GM23338 (cell line): ENCODE data around the gene OR5H2. TPM values are rescaled to one million over a fixed set of nuclear protein-coding genes. Genes with fewer than 3 reads are reported as not detected.

Experiments used
- ATAC-seq: fragments of 200-7000 bp; cut with Tn5 transposase; 3 replicates; pipeline ENCODE4 v1.9.1; 2020
- DNase-seq: peaks from one replicate; pipeline ENCODE4 v3.0.0-alpha.2; 2015; ENCODE audit warnings: low spot score
- H2AFZ ChIP-seq: fragments of 200-600 bp; sonication (generic); 2 replicates; pipeline ENCODE4 v1.8.0; 2016; ENCODE audit warnings: antibody characterized with exemption, mild to moderate bottlenecking, moderate library complexity
- H3F3A ChIP-seq: fragments of 200-600 bp; sonication (generic); replicated peaks from 2 replicates; pipeline ENCODE4 v1.8.0; 2017; ENCODE audit warnings: antibody characterized with exemption, mixed run types, low read depth
- H3K27ac ChIP-seq: fragments of 200-600 bp; sonication (generic); 2 replicates; pipeline ENCODE4 v1.6.1; 2016; ENCODE audit warnings: low read depth
- H3K27me3 ChIP-seq: fragments of 200-600 bp; sonication (generic); 2 replicates; pipeline ENCODE4 v1.8.0; 2016; ENCODE audit warnings: mild to moderate bottlenecking, mixed run types, moderate library complexity; ENCODE audit not compliant: insufficient read depth
- H3K36me3 ChIP-seq: fragments of 200-600 bp; sonication (generic); 2 replicates; pipeline ENCODE4 v1.8.0; 2016; ENCODE audit warnings: mild to moderate bottlenecking; ENCODE audit not compliant: insufficient read depth
- H3K4me1 ChIP-seq: fragments of 200-600 bp; sonication (generic); 2 replicates; pipeline ENCODE4 v1.8.0; 2016; ENCODE audit warnings: mild to moderate bottlenecking, moderate library complexity; ENCODE audit not compliant: insufficient read depth
- H3K4me2 ChIP-seq: fragments of 200-600 bp; sonication (generic); 2 replicates; pipeline ENCODE4 v1.7.1; 2017; ENCODE audit warnings: mixed run types
- H3K4me3 ChIP-seq: fragments of 200-600 bp; sonication (generic); 2 replicates; pipeline ENCODE4 v1.6.1; 2016; ENCODE audit warnings: mixed run types
- H3K79me2 ChIP-seq: fragments of 200-600 bp; sonication (generic); replicated peaks from 2 replicates; pipeline ENCODE4 v1.8.0; 2017; ENCODE audit warnings: mild to moderate bottlenecking; ENCODE audit not compliant: insufficient read depth
- H3K9me2 ChIP-seq: fragments of 200-600 bp; sonication (generic); 2 replicates; pipeline ENCODE4 v1.8.0; 2017; ENCODE audit not compliant: insufficient read depth
- H4K20me1 ChIP-seq: fragments of 200-600 bp; sonication (generic); replicated peaks from 2 replicates; pipeline ENCODE4 v1.8.0; 2017; ENCODE audit warnings: mild to moderate bottlenecking; ENCODE audit not compliant: insufficient read depth
- H3K27ac Mint-ChIP-seq: 2 replicates; pipeline ENCODE4 v1.8.0; 2020; ENCODE audit warnings: inconsistent platforms, mild to moderate bottlenecking, moderate library complexity, mixed read lengths
- H3K27me3 Mint-ChIP-seq: 3 replicates; pipeline ENCODE4 v1.8.0; 2022; ENCODE audit warnings: low read depth, mild to moderate bottlenecking, moderate library complexity, mixed read lengths, inconsistent platforms; ENCODE audit not compliant: insufficient read depth, poor library complexity
- H3K36me3 Mint-ChIP-seq: 3 replicates; pipeline ENCODE4 v1.8.0; 2021; ENCODE audit warnings: low read depth, mild to moderate bottlenecking, inconsistent platforms, moderate library complexity, mixed read lengths
- H3K4me1 Mint-ChIP-seq: 3 replicates; pipeline ENCODE4 v1.8.0; 2020; ENCODE audit warnings: mild to moderate bottlenecking, inconsistent platforms, mixed read lengths
- H3K4me3 Mint-ChIP-seq: 3 replicates; pipeline ENCODE4 v1.8.0; 2021; ENCODE audit warnings: moderate library complexity, mild to moderate bottlenecking, inconsistent platforms, mixed read lengths
- H3K9me3 Mint-ChIP-seq: 3 replicates; pipeline ENCODE4 v1.8.0; 2020; ENCODE audit warnings: moderate library complexity, mild to moderate bottlenecking, inconsistent platforms, mixed read lengths
- CREB1 ChIP-seq: fragments of 250-450 bp; sonication (Bioruptor Pico); IDR thresholded peaks from 2 replicates; pipeline ENCODE4 v1.5.0; 2020; ENCODE audit warnings: low read depth, mild to moderate bottlenecking, moderate library complexity
- CTCF ChIP-seq, 2 experiments: fragments of 200-600 bp in 1 of 2; sonication (generic) in 1 of 2; conservative IDR thresholded peaks; 2 replicates each; pipeline versions ENCODE4 v1.5.1 to v1.6.1; 2016 to 2017; ENCODE audit warnings: antibody characterized with exemption in 2 of 2, low read depth in 2 of 2, mild to moderate bottlenecking in 2 of 2, moderate library complexity in 1 of 2
- EZH2 ChIP-seq: fragments of 200-600 bp; sonication (generic); IDR thresholded peaks from one replicate; pipeline ENCODE4 v1.8.0; 2017; ENCODE audit warnings: antibody characterized with exemption, mild to moderate bottlenecking, low read depth; ENCODE audit not compliant: unreplicated experiment
- EZH2phosphoT487 ChIP-seq: fragments of 200-600 bp; sonication (generic); IDR thresholded peaks from one replicate; pipeline ENCODE4 v1.8.1; 2018; ENCODE audit warnings: antibody characterized with exemption; ENCODE audit not compliant: unreplicated experiment
- JUNB ChIP-seq: IDR thresholded peaks from one replicate; pipeline ENCODE4 v1.6.1; 2016; ENCODE audit warnings: antibody characterized with exemption; ENCODE audit not compliant: unreplicated experiment
- NANOG ChIP-seq: IDR thresholded peaks from 2 replicates; pipeline ENCODE4 v1.6.1; 2016; ENCODE audit warnings: antibody characterized with exemption, borderline replicate concordance
- POLR2AphosphoS5 ChIP-seq: IDR thresholded peaks from 2 replicates; pipeline ENCODE4 v1.6.1; 2016; ENCODE audit warnings: antibody characterized with exemption, low read depth
- STAT1 ChIP-seq: IDR thresholded peaks from one replicate; pipeline ENCODE4 v1.6.1; 2016; ENCODE audit warnings: antibody characterized with exemption; ENCODE audit not compliant: unreplicated experiment
- ZNF114 ChIP-seq: fragments of 250-450 bp; sonication (Bioruptor Pico); IDR thresholded peaks from 2 replicates; pipeline ENCODE4 v1.5.0; 2020; ENCODE audit warnings: mild to moderate bottlenecking, moderate library complexity
- ZNF331 ChIP-seq: fragments of 250-450 bp; sonication (Bioruptor Pico); IDR thresholded peaks from 2 replicates; pipeline ENCODE4 v1.5.0; 2020; ENCODE audit warnings: low read depth, mild to moderate bottlenecking, moderate library complexity
- ZNF462 ChIP-seq: fragments of 250-450 bp; sonication (Bioruptor Pico); IDR thresholded peaks from 2 replicates; pipeline ENCODE4 v1.5.0; 2020; ENCODE audit warnings: mild to moderate bottlenecking, moderate library complexity
- polyA plus RNA-seq: library from polyadenylated mRNA; unstranded; fragments of >200 nt; fragmentation: Nextera tagmentation; extraction: Ambion mirVana; gene quantifications from 2 replicates; pipeline ENCODE4 v1.2.1, GENCODE V29; 2016
- total RNA-seq: library from RNA; depleted of rRNA; stranded (reverse); fragments of >200 nt; shearing (Covaris generic); gene quantifications from 2 replicates; pipeline ENCODE4 v1.2.3, GENCODE V29; 2014
- TF ChIP-seq, protein P1 (sequence below): IDR thresholded peaks from one replicate; pipeline ENCODE4 v1.6.1; 2018; ENCODE audit warnings: antibody characterized with exemption; ENCODE audit not compliant: unreplicated experiment
- TF ChIP-seq, protein P2 (sequence below): IDR thresholded peaks from 2 replicates; pipeline ENCODE4 v1.6.1; 2016; ENCODE audit warnings: antibody characterized with exemption

The OR5H2 gene
- total and polyA plus RNA-seq, 2 experiments from 2014 or later = 1.1 TPM; not detected in 1

GRCh38 chr3:98272126-98272525, 10.2 kb upstream of the OR5H2 start (continued):
- no peak for TF ChIP-seq CREB1 (CRISPR knock-in tag)
- TF ChIP-seq EZH2phosphoT487 = no peak

GRCh38 chr3:98274914-98275313, 7.4 kb upstream of the OR5H2 start:
- H3K27me3 Mint-ChIP-seq = peaks cover 3% of the 10 kb centered on the region
- H3K36me3 ChIP-seq = no peaks in the 10 kb centered on the region
- peaks cover 8% of the 10 kb centered on the region; the same call in 2 of the 3 replicates for H3K4me1 Mint-ChIP-seq
- H4K20me1 ChIP-seq = no peaks in the 10 kb centered on the region
- H3K27me3 ChIP-seq = no peaks in the 10 kb centered on the region
- DNase-seq (no peak), ATAC-seq (no peak)
- H3K4me3 Mint-ChIP-seq = no peak overlapping the region
- peaks cover 6% of the 10 kb centered on the region; the same call in 1 of the 2 replicates for H3K4me1 ChIP-seq
- no peak overlapping the region for H3K4me3 ChIP-seq
- peaks cover 32% of the 10 kb centered on the region for H3K36me3 Mint-ChIP-seq
- H3K9me3 Mint-ChIP-seq = peaks cover 27% of the 10 kb centered on the region
- no peak overlapping the region for H3K27ac ChIP-seq
- H3K27ac Mint-ChIP-seq = no peak overlapping the region
- H3K9me2 ChIP-seq = no peaks in the 10 kb centered on the region
- H3K4me2 ChIP-seq = no peak overlapping the region
- no peak overlapping the region for H2AFZ ChIP-seq
- no peak for TF ChIP-seq ZNF462 (CRISPR knock-in tag)
- TF ChIP-seq STAT1 = no peak
- TF ChIP-seq EZH2phosphoT487 = no peak
- TF ChIP-seq, protein P1, sequence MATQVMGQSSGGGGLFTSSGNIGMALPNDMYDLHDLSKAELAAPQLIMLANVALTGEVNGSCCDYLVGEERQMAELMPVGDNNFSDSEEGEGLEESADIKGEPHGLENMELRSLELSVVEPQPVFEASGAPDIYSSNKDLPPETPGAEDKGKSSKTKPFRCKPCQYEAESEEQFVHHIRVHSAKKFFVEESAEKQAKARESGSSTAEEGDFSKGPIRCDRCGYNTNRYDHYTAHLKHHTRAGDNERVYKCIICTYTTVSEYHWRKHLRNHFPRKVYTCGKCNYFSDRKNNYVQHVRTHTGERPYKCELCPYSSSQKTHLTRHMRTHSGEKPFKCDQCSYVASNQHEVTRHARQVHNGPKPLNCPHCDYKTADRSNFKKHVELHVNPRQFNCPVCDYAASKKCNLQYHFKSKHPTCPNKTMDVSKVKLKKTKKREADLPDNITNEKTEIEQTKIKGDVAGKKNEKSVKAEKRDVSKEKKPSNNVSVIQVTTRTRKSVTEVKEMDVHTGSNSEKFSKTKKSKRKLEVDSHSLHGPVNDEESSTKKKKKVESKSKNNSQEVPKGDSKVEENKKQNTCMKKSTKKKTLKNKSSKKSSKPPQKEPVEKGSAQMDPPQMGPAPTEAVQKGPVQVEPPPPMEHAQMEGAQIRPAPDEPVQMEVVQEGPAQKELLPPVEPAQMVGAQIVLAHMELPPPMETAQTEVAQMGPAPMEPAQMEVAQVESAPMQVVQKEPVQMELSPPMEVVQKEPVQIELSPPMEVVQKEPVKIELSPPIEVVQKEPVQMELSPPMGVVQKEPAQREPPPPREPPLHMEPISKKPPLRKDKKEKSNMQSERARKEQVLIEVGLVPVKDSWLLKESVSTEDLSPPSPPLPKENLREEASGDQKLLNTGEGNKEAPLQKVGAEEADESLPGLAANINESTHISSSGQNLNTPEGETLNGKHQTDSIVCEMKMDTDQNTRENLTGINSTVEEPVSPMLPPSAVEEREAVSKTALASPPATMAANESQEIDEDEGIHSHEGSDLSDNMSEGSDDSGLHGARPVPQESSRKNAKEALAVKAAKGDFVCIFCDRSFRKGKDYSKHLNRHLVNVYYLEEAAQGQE = no peak
- TF ChIP-seq ZNF331 (CRISPR knock-in tag) = no peak
- TF ChIP-seq NANOG = no peak
- no peak for TF ChIP-seq CREB1 (CRISPR knock-in tag)
- TF ChIP-seq, protein P2, sequence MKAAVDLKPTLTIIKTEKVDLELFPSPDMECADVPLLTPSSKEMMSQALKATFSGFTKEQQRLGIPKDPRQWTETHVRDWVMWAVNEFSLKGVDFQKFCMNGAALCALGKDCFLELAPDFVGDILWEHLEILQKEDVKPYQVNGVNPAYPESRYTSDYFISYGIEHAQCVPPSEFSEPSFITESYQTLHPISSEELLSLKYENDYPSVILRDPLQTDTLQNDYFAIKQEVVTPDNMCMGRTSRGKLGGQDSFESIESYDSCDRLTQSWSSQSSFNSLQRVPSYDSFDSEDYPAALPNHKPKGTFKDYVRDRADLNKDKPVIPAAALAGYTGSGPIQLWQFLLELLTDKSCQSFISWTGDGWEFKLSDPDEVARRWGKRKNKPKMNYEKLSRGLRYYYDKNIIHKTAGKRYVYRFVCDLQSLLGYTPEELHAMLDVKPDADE = no peak
- TF ChIP-seq POLR2AphosphoS5 = no peak
- no peak for TF ChIP-seq ZNF114 (CRISPR knock-in tag)
- no peak for TF ChIP-seq JUNB
- TF ChIP-seq CTCF (conservative IDR thresholded peaks at IDR 0.05; ENCODE audit: low read depth in 2 of 2) = no peak
- no peak for TF ChIP-seq EZH2
- H3K79me2 ChIP-seq = no peaks in the 10 kb centered on the region
- no peaks in the 10 kb centered on the region for H3F3A ChIP-seq
